Fibroblast of the aortic adventitia (primary cell): ENCODE results near the gene PCSK5. TPM values are rescaled to one million over a fixed set of nuclear protein-coding genes. Genes with fewer than 3 reads are reported as not detected.
A peak's percentile ranks its signal among the peaks of the same experiment; 100 is the strongest.

Experiments used
- DNase-seq: peaks from one replicate; pipeline ENCODE4 v3.0.0-alpha.2; 2010; ENCODE audit warnings: low read depth
- H3K4me3 ChIP-seq: 2 replicates; pipeline ENCODE4 v1.5.1; 2011; ENCODE audit warnings: low read depth, mild to moderate bottlenecking, control low read depth, low read length, moderate library complexity
- CTCF ChIP-seq: IDR thresholded peaks from 2 replicates; pipeline ENCODE4 v1.5.1; 2011; ENCODE audit warnings: mild to moderate bottlenecking, low read length, control low read depth, inconsistent platforms; ENCODE audit not compliant: insufficient read depth
- total RNA-seq: library from RNA; depleted of rRNA; stranded (reverse); fragments of >200 nt; gene quantifications from 2 replicates; pipeline ENCODE4 v1.2.3, GENCODE V29; 2012; ENCODE audit warnings: low replicate concordance

PCSK5 gene
- total RNA-seq, 1 donor: 3.6 TPM

- no peak for TF ChIP-seq CTCF
- DNase-seq: peak; percentile 81
- no peak overlapping the region for H3K4me3 ChIP-seq
Observed at GRCh38 chr9:76198336-76198735, 307.9 kb downstream of the PCSK5 start.

- no peak overlapping the region for H3K4me3 ChIP-seq
- no peak for TF ChIP-seq CTCF
- no peak for DNase-seq
Observed at GRCh38 chr9:76200315-76200714, 309.8 kb downstream of the PCSK5 start.

GRCh38 chr9:76200745-76201144, 310.3 kb downstream of the PCSK5 start:
- no peak overlapping the region for H3K4me3 ChIP-seq
- no peak for TF ChIP-seq CTCF
- no peak for DNase-seq

GRCh38 chr9:76203373-76203772, 312.9 kb downstream of the PCSK5 start:
- no peak overlapping the region for H3K4me3 ChIP-seq

GRCh38 chr9:76206821-76207220, 316.3 kb downstream of the PCSK5 start:
- no peak for TF ChIP-seq CTCF
- no peak overlapping the region for H3K4me3 ChIP-seq
- DNase-seq: no peak

More at GRCh38 chr9:76203373-76203772, 312.9 kb downstream of the PCSK5 start:
- peak; percentile 37 for DNase-seq
- no peak for TF ChIP-seq CTCF

- no peak overlapping the region for H3K4me3 ChIP-seq
- TF ChIP-seq CTCF: no peak
- DNase-seq: no peak
Observed at GRCh38 chr9:76213751-76214150, 323.3 kb downstream of the PCSK5 start.

GRCh38 chr9:76215066-76215465, 324.6 kb downstream of the PCSK5 start:
- peak; percentile 31 for TF ChIP-seq CTCF
- DNase-seq: peak; percentile 82
- no peak overlapping the region for H3K4me3 ChIP-seq
